Gastroesophageal sphincter (tissue), 3 donors: Measurements from ENCODE around the gene SYNGR3.

Source experiments
- CTCF ChIP-seq, 4 experiments: fragments of 200-600 bp in 2 of 4; fragments of 450-650 bp in 2 of 4; sonication (generic) in 1 of 4; IDR thresholded peaks; one replicate each; pipeline ENCODE4 v1.5.1; 2017 to 2019; ENCODE audit warnings: antibody characterized with exemption in 4 of 4, mild to moderate bottlenecking in 2 of 4, moderate library complexity in 2 of 4
- POLR2A ChIP-seq, 2 donors: fragments of 450-650 bp; IDR thresholded peaks; one replicate each; pipeline ENCODE4 v1.6.1; 2017; ENCODE audit warnings: antibody characterized with exemption in 2 of 2, mild to moderate bottlenecking in 2 of 2, moderate library complexity in 1 of 2
- POLR2AphosphoS5 ChIP-seq: sonication (generic); formaldehyde crosslinking; IDR thresholded peaks from one replicate; pipeline ENCODE4 v1.6.1; 2017; ENCODE audit warnings: antibody characterized with exemption

GRCh38 chr16:1997494-1998359 lies 8.0 kb downstream of the SYNGR3 start:
- TF ChIP-seq POLR2A (IDR thresholded peaks at IDR 0.05) (no peak), CTCF (IDR thresholded peaks at IDR 0.05) (no peak), POLR2AphosphoS5 (no peak)
